CD14-positive monocyte (primary cell): ENCODE measurements around the gene THOC5. TPM values are rescaled to one million over a fixed set of nuclear protein-coding genes. Genes with fewer than 3 reads are reported as not detected.

Source experiments
- DNase-seq, 3 donors: peaks; one replicate each; pipeline ENCODE4 v3.0.0-alpha.2; 2011 to 2022
- H2AFZ ChIP-seq: 2 replicates; pipeline ENCODE4 v1.6.0; 2012; ENCODE audit warnings: mild to moderate bottlenecking, low read depth, low read length, inconsistent platforms; ENCODE audit not compliant: insufficient read depth, poor library complexity, severe bottlenecking
- H3K27ac ChIP-seq, 2 donors: 1 replicate in 1 of 2; 2 replicates in 1 of 2; pipeline ENCODE4 v1.5.1; 2012 to 2013; ENCODE audit warnings: low read length in 2 of 2, control low read depth in 1 of 2, inconsistent platforms in 1 of 2, low read depth in 1 of 2, mild to moderate bottlenecking in 1 of 2
- H3K27me3 ChIP-seq, 2 donors: one replicate each; pipeline versions ENCODE4 v1.6.0 to v1.6.1; 2011 to 2013; ENCODE audit warnings: low read length in 2 of 2; ENCODE audit not compliant: control insufficient read depth in 2 of 2, insufficient read depth in 2 of 2
- H3K36me3 ChIP-seq, 2 donors: replicated peaks in 1 of 2; 1 replicate in 1 of 2; 2 replicates in 1 of 2; pipeline versions ENCODE4 v1.5.1 to v1.6.1; 2012 to 2013; ENCODE audit warnings: low read length in 2 of 2, control low read depth in 1 of 2, inconsistent platforms in 1 of 2, mild to moderate bottlenecking in 1 of 2; ENCODE audit not compliant: insufficient read depth in 2 of 2, control insufficient read depth in 1 of 2
- H3K4me1 ChIP-seq, 2 donors: 1 replicate in 1 of 2; 2 replicates in 1 of 2; pipeline versions ENCODE4 v1.5.1 to v1.6.1; 2012 to 2013; ENCODE audit warnings: low read length in 2 of 2, control low read depth in 1 of 2, inconsistent platforms in 1 of 2, mild to moderate bottlenecking in 1 of 2, moderate library complexity in 1 of 2; ENCODE audit not compliant: insufficient read depth in 2 of 2, control insufficient read depth in 1 of 2
- H3K4me2 ChIP-seq: replicated peaks from 2 replicates; pipeline ENCODE3; 2012; ENCODE audit warnings: low read length, moderate library complexity, mild to moderate bottlenecking; ENCODE audit not compliant: poor library complexity, severe bottlenecking; ENCODE audit errors: extremely low read depth
- H3K4me3 ChIP-seq, 3 experiments: fragments of 200-600 bp in 1 of 3; sonication (generic) in 1 of 3; replicated peaks in 1 of 3; 1 replicate in 2 of 3; 2 replicates in 1 of 3; pipeline ENCODE4 v1.5.1; 2011 to 2013; ENCODE audit warnings: low read length in 3 of 3, mild to moderate bottlenecking in 3 of 3, control low read depth in 2 of 3, low read depth in 2 of 3, inconsistent platforms in 1 of 3, moderate library complexity in 1 of 3
- H3K79me2 ChIP-seq: 2 replicates; pipeline ENCODE4 v1.6.0; 2012; ENCODE audit warnings: mild to moderate bottlenecking, control low read depth, inconsistent platforms, low read length, moderate library complexity; ENCODE audit not compliant: insufficient read depth
- H3K9ac ChIP-seq: 2 replicates; pipeline ENCODE4 v1.6.0; 2017; ENCODE audit warnings: low read length, mild to moderate bottlenecking; ENCODE audit not compliant: insufficient read depth, poor library complexity, severe bottlenecking
- H3K9me3 ChIP-seq, 2 donors: replicated peaks in 1 of 2; 1 replicate in 1 of 2; 2 replicates in 1 of 2; pipeline versions ENCODE4 v1.5.1 to v1.6.1; 2012 to 2013; ENCODE audit warnings: low read length in 2 of 2, control low read depth in 1 of 2; ENCODE audit not compliant: control insufficient read depth in 1 of 2, insufficient read depth in 1 of 2
- H4K20me1 ChIP-seq: 2 replicates; pipeline ENCODE4 v1.6.0; 2012; ENCODE audit warnings: mild to moderate bottlenecking, low read length, control low read depth, moderate library complexity; ENCODE audit not compliant: insufficient read depth
- H3K27ac Mint-ChIP-seq, 7 donors: one replicate each; pipeline ENCODE4 v1.8.0; 2020; ENCODE audit warnings: mild to moderate bottlenecking in 7 of 7, mixed read lengths in 7 of 7, moderate library complexity in 6 of 7, inconsistent platforms in 2 of 7
- H3K27me3 Mint-ChIP-seq, 3 donors: one replicate each; pipeline ENCODE4 v1.8.0; 2021 to 2022; ENCODE audit warnings: low read depth in 3 of 3, mild to moderate bottlenecking in 3 of 3, mixed read lengths in 3 of 3, moderate library complexity in 3 of 3, inconsistent platforms in 1 of 3
- H3K36me3 Mint-ChIP-seq, 2 donors: one replicate each; pipeline ENCODE4 v1.8.0; 2020; ENCODE audit warnings: mixed read lengths in 2 of 2, inconsistent platforms in 1 of 2, mild to moderate bottlenecking in 1 of 2
- H3K4me1 Mint-ChIP-seq: one replicate; pipeline ENCODE4 v1.8.0; 2020; ENCODE audit warnings: mild to moderate bottlenecking, mixed read lengths
- H3K4me3 Mint-ChIP-seq, 2 donors: one replicate each; pipeline ENCODE4 v1.8.0; 2020; ENCODE audit warnings: mild to moderate bottlenecking in 2 of 2, mixed read lengths in 2 of 2, moderate library complexity in 1 of 2
- H3K9me3 Mint-ChIP-seq, 7 donors: one replicate each; pipeline ENCODE4 v1.8.0; 2020 to 2022; ENCODE audit warnings: mixed read lengths in 7 of 7, mild to moderate bottlenecking in 6 of 7, moderate library complexity in 6 of 7, inconsistent platforms in 2 of 7
- CTCF ChIP-seq: fragments of 200-600 bp; IDR thresholded peaks from one replicate; pipeline ENCODE4 v1.8.0; 2022; ENCODE audit warnings: antibody characterized with exemption, mild to moderate bottlenecking
- WGBS: methylation state at CpG from one replicate; pipeline ENCODE4 v1.1.5; 2013; ENCODE audit warnings: missing lambda C conversion rate; ENCODE audit not compliant: insufficient coverage; 5-methylcytosine and 5-hydroxymethylcytosine counted together
- intact Hi-C, 2 donors: fragments of 100-400 bp; cut with micrococcal nuclease; formaldehyde crosslinking; loops; one replicate each; pipeline versions ENCODE4 v1.15.0 to v1.15.1; 2023
- polyA plus RNA-seq, 3 donors: library from polyadenylated mRNA; depleted of rRNA in 1 of 3; unstranded in 2 of 3; stranded (reverse) in 1 of 3; fragments of 300-500 nt in 2 of 3; fragments of >200 nt in 1 of 3; fragmentation: Illumina TruSeq in 2 of 3; gene quantifications; 1 replicate in 2 of 3; 2 replicates in 1 of 3; pipeline ENCODE4 v1.2.3, GENCODE V29; 2012 to 2021

The THOC5 gene
- polyA plus RNA-seq, 3 donors, result 19.6 to 29.9 (median 28.2) TPM

DNA sequence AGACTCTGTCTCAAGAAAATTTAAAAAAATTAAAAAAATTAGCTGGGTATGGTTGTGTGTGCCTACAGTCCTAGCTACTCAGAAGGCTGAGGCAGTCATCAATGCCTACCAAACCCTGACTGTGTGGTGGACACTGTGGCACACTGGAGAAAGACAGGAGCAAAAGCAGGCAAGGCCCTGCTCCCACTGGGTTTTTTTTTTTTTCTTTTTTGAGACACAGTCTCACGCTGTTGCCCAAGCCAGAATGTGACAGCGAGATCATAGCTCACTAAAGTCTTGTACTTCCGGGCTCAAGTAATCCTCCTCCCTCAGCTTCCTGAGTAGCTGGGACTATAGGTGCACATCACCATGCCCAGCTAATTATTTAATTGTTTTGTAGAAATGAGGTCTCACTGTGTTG is 68.9 kb downstream of the THOC5 start:
- H3K36me3 Mint-ChIP-seq, result peaks cover 3 to 4% of the 10 kb centered on the region in 2 donors
- H3K27me3 Mint-ChIP-seq, result peaks cover 16 to 32% (median 19%) of the 10 kb centered on the region in 3 donors
- Histone ChIP-seq H3K4me3 (no peak overlapping the region), H3K36me3 (no peaks in the 10 kb centered on the region), H3K4me1 (peaks cover 35 to 42% of the 10 kb centered on the region in 2 donors), H3K27ac (no peak overlapping the region), H2AFZ (no peak overlapping the region), H3K9ac (no peak overlapping the region), H3K9me3 (peaks cover 0 to 9% of the 10 kb centered on the region in 2 donors), H4K20me1 (peaks cover 2% of the 10 kb centered on the region), H3K4me2 (no peak overlapping the region), H3K27me3 (peaks cover 8 to 17% of the 10 kb centered on the region in 2 donors), H3K79me2 (no peaks in the 10 kb centered on the region)
- no peak overlapping the region for H3K4me3 Mint-ChIP-seq
- DNase-seq, result no peak
- H3K27ac Mint-ChIP-seq, result no peak overlapping the region
- WGBS, result no CpG with 5 or more reads among the region's 3 CpGs
- H3K9me3 Mint-ChIP-seq, result peaks cover 0 to 9% (median 2%) of the 10 kb centered on the region in 7 donors
- TF ChIP-seq CTCF, result no peak
- H3K4me1 Mint-ChIP-seq, result peaks cover 25% of the 10 kb centered on the region
- intact Hi-C loops, result no loop called here

GRCh38 chr22:29483254-29483653 is 70.3 kb downstream of the THOC5 start:
- H3K9me3 Mint-ChIP-seq, result peaks cover 0 to 19% (median 5%) of the 10 kb centered on the region in 7 donors
- H3K9ac ChIP-seq, result no peak overlapping the region
- peaks cover 27% of the 10 kb centered on the region for H3K4me1 Mint-ChIP-seq
- H3K27ac Mint-ChIP-seq, result no peak overlapping the region
- H4K20me1 ChIP-seq, result peaks cover 16% of the 10 kb centered on the region
- peaks cover 15 to 31% of the 10 kb centered on the region in 2 donors for H3K27me3 ChIP-seq
- no peak overlapping the region for H3K27ac ChIP-seq
- H3K4me1 ChIP-seq, result peaks cover 22 to 42% of the 10 kb centered on the region in 2 donors
- TF ChIP-seq CTCF, result no peak
- H3K79me2 ChIP-seq, result no peaks in the 10 kb centered on the region
- 100% methylated on average over 13 of the region's 13 CpGs for WGBS
- H3K4me3 Mint-ChIP-seq, result no peak overlapping the region
- H3K4me2 ChIP-seq, result no peak overlapping the region
- no peak overlapping the region for H2AFZ ChIP-seq
- H3K9me3 ChIP-seq, result peaks cover 0 to 17% of the 10 kb centered on the region in 2 donors
- H3K4me3 ChIP-seq, result no peak overlapping the region
- peaks cover 30 to 46% (median 32%) of the 10 kb centered on the region in 3 donors for H3K27me3 Mint-ChIP-seq
- peaks cover 5 to 8% of the 10 kb centered on the region in 2 donors for H3K36me3 Mint-ChIP-seq
- no peak for DNase-seq
- intact Hi-C loops, result no loop called here
- H3K36me3 ChIP-seq, result no peaks in the 10 kb centered on the region
